ENCODE results near the gene DLGAP1.

DNA sequence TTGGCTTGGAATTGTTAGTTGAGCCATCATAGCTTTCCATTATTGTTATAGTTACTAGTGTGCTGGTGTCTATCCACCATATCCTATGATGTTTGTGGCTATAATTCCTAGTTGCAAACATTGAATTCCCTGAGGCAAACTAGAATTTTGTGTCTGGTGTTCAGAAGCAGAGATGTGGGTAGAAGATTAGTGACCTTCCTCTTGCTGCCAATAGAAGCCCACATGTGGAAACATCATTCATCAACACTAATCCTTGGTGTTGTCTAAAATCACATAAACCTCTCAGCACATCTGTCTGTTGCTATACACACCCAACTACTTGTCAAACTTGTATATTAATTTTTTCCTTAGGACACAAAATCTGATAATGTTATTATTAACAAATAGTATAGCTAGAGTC is 631.0 kb downstream of the DLGAP1 start:
- TF ChIP-seq SP1 (IDR thresholded peaks at IDR 0.05) (no peak), LEF1 (IDR thresholded peaks at IDR 0.05; ENCODE audit: borderline replicate concordance) (no peak), ARNT (IDR thresholded peaks at IDR 0.05) (no peak), FOXA1 (IDR thresholded peaks at IDR 0.05) (no peak), ZNF384 (IDR thresholded peaks at IDR 0.05) (no peak), FOXK2 (IDR thresholded peaks at IDR 0.05) (no peak)
- TF ChIP-seq, protein P1, sequence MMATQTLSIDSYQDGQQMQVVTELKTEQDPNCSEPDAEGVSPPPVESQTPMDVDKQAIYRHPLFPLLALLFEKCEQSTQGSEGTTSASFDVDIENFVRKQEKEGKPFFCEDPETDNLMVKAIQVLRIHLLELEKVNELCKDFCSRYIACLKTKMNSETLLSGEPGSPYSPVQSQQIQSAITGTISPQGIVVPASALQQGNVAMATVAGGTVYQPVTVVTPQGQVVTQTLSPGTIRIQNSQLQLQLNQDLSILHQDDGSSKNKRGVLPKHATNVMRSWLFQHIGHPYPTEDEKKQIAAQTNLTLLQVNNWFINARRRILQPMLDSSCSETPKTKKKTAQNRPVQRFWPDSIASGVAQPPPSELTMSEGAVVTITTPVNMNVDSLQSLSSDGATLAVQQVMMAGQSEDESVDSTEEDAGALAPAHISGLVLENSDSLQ (IDR thresholded peaks at IDR 0.05): no peak
